Osteoblast (primary cell): ENCODE measurements around the gene TNIP3. TPM values are rescaled to one million over a fixed set of nuclear protein-coding genes. Genes with fewer than 3 reads are reported as not detected.

Experiments
- DNase-seq: peaks from one replicate; pipeline ENCODE4 v3.0.0; 2011; ENCODE audit warnings: low spot score, mixed read lengths; ENCODE audit not compliant: insufficient read length; ENCODE audit errors: missing footprints
- H2AFZ ChIP-seq: 2 replicates; pipeline ENCODE4 v1.6.0; 2011; ENCODE audit warnings: mild to moderate bottlenecking, low read length
- H3K27ac ChIP-seq: 2 replicates; pipeline ENCODE4 v1.5.1; 2011; ENCODE audit warnings: mild to moderate bottlenecking, low read depth, low read length, moderate library complexity
- H3K27me3 ChIP-seq: 2 replicates; pipeline ENCODE4 v1.6.0; 2012; ENCODE audit warnings: mild to moderate bottlenecking, control low read depth, inconsistent platforms, low read length, moderate library complexity; ENCODE audit not compliant: insufficient read depth
- H3K36me3 ChIP-seq: 2 replicates; pipeline ENCODE4 v1.5.1; 2011; ENCODE audit warnings: mild to moderate bottlenecking, low read length, control low read depth, moderate library complexity; ENCODE audit not compliant: insufficient read depth
- H3K4me1 ChIP-seq: 2 replicates; pipeline ENCODE4 v1.5.1; 2011; ENCODE audit warnings: mild to moderate bottlenecking, low read length, control low read depth, moderate library complexity; ENCODE audit not compliant: insufficient read depth
- H3K4me2 ChIP-seq: 2 replicates; pipeline ENCODE4 v1.6.0; 2011; ENCODE audit warnings: mild to moderate bottlenecking, low read length; ENCODE audit not compliant: insufficient read depth
- H3K4me3 ChIP-seq: fragments of 200-600 bp; sonication (generic); 3 replicates; pipeline ENCODE4 v1.5.1; 2012; ENCODE audit warnings: mild to moderate bottlenecking, low read length, inconsistent platforms; ENCODE audit not compliant: insufficient read depth
- H3K79me2 ChIP-seq: 2 replicates; pipeline ENCODE4 v1.6.0; 2012; ENCODE audit warnings: mild to moderate bottlenecking, low read length, control low read depth, inconsistent platforms; ENCODE audit not compliant: insufficient read depth
- H3K9me3 ChIP-seq: 2 replicates; pipeline ENCODE4 v1.5.1; 2011; ENCODE audit warnings: low read depth, low read length, control low read depth
- H4K20me1 ChIP-seq: 2 replicates; pipeline ENCODE4 v1.6.0; 2012; ENCODE audit warnings: mild to moderate bottlenecking, low read length, control low read depth; ENCODE audit not compliant: insufficient read depth
- total RNA-seq: library from RNA; depleted of rRNA; stranded (reverse); fragments of >200 nt; gene quantifications from 2 replicates; pipeline ENCODE4 v1.2.3, GENCODE V29; 2012
- TF ChIP-seq, protein P1 (sequence below): IDR thresholded peaks from 2 replicates; pipeline ENCODE4 v1.5.1; 2011; ENCODE audit warnings: mild to moderate bottlenecking, low read depth, low read length, moderate library complexity; ENCODE audit errors: extremely low read depth

Gene TNIP3
- total RNA-seq, 1 donor: 0.72 TPM

DNA sequence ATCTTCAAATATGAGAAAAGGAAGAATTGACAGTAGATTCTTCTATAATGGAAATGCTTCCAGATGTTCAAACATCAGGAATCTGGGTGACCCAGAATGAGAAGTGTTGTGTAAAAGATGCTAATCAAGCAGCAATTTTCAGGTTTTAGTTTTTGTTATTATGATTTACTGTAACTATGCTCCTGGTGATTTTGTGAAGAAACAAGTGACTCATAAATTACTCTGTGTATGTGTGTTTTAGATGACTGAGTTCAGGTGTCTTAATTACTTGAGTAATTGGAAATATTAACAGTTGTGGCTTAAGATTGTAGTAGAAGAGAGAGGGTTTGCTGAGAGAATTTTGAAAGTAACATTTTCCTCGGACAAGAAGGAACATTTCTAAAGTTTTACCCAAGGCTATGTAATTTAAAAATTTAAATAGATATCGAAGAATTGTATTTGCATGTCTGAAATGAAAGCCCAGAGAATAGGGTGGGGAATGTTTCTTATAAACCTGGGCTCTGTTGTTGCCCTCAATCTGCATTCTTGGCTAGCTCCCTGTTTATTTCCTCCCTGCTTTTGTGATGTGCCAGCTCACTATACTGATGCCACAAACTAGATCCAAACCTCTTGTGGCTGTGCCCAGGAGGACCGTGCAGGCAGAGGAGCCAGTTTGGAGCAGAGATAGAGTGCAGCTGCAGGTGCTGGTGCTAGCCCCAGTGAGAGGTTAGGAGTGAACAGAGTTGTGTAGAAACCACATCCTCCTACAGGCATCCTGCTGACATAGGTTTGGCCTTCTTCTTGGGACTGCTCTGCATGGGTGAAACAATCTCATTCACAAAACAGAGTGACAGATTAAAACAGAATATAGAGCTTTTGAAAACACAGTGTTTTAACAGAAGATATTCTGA, 25.4 kb upstream of the TNIP3 start:
- Histone ChIP-seq H4K20me1 (no peaks in the 10 kb centered on the region), H3K36me3 (no peaks in the 10 kb centered on the region), H3K27ac (no peak overlapping the region), H3K27me3 (no peaks in the 10 kb centered on the region), H3K4me2 (no peak overlapping the region), H3K4me3 (no peak overlapping the region), H3K9me3 (no peaks in the 10 kb centered on the region), H3K79me2 (no peaks in the 10 kb centered on the region), H3K4me1 (no peaks in the 10 kb centered on the region), H2AFZ (no peak overlapping the region)
- TF ChIP-seq, protein P1, sequence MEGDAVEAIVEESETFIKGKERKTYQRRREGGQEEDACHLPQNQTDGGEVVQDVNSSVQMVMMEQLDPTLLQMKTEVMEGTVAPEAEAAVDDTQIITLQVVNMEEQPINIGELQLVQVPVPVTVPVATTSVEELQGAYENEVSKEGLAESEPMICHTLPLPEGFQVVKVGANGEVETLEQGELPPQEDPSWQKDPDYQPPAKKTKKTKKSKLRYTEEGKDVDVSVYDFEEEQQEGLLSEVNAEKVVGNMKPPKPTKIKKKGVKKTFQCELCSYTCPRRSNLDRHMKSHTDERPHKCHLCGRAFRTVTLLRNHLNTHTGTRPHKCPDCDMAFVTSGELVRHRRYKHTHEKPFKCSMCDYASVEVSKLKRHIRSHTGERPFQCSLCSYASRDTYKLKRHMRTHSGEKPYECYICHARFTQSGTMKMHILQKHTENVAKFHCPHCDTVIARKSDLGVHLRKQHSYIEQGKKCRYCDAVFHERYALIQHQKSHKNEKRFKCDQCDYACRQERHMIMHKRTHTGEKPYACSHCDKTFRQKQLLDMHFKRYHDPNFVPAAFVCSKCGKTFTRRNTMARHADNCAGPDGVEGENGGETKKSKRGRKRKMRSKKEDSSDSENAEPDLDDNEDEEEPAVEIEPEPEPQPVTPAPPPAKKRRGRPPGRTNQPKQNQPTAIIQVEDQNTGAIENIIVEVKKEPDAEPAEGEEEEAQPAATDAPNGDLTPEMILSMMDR: no peak
- DNase-seq: no peak

GRCh38 chr4:121187206-121187605, 23.1 kb upstream of the TNIP3 start:
- peaks cover 5% of the 10 kb centered on the region for H3K4me1 ChIP-seq
- no peaks in the 10 kb centered on the region for H3K9me3 ChIP-seq
- DNase-seq: no peak
- H3K27me3 ChIP-seq: no peaks in the 10 kb centered on the region
- H3K4me3 ChIP-seq: no peak overlapping the region
- H3K36me3 ChIP-seq: no peaks in the 10 kb centered on the region
- no peak overlapping the region for H3K4me2 ChIP-seq
- no peaks in the 10 kb centered on the region for H3K79me2 ChIP-seq
- no peak overlapping the region for H3K27ac ChIP-seq
- TF ChIP-seq, protein P1: no peak
- no peaks in the 10 kb centered on the region for H4K20me1 ChIP-seq
- no peak overlapping the region for H2AFZ ChIP-seq

DNA sequence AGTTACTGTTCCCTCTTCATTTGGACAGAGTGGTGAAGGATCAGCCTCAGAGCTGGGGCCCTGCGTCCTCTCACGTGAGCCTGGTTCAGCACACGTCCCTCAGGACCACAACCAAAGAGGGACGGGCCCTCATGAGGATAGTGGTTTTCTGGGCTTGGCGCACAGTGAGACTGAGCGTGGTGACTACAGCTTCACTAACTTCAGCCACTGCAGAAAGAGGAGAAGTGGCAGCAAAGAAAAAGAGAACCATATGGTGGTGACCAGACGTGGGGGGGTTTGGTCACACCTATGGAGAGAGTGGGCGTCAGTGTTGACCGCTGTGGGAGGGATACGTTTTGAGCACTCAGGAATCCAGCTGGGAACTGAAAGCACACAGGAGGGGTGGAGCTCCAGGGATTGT, 21.8 kb upstream of the TNIP3 start:
- Histone ChIP-seq H2AFZ (no peak overlapping the region), H3K79me2 (no peaks in the 10 kb centered on the region), H3K27me3 (no peaks in the 10 kb centered on the region), H4K20me1 (no peaks in the 10 kb centered on the region), H3K36me3 (no peaks in the 10 kb centered on the region), H3K4me1 (peaks cover 8% of the 10 kb centered on the region), H3K9me3 (no peaks in the 10 kb centered on the region), H3K4me2 (no peak overlapping the region), H3K4me3 (no peak overlapping the region), H3K27ac (no peak overlapping the region)
- no peak for DNase-seq
- TF ChIP-seq, protein P1: no peak

GRCh38 chr4:121183989-121184388, 19.9 kb upstream of the TNIP3 start:
- Histone ChIP-seq H4K20me1 (no peaks in the 10 kb centered on the region), H3K36me3 (no peaks in the 10 kb centered on the region), H3K79me2 (no peaks in the 10 kb centered on the region), H2AFZ (no peak overlapping the region), H3K27me3 (no peaks in the 10 kb centered on the region), H3K4me1 (peaks cover 8% of the 10 kb centered on the region), H3K27ac (no peak overlapping the region), H3K4me3 (no peak overlapping the region), H3K4me2 (no peak overlapping the region), H3K9me3 (no peaks in the 10 kb centered on the region)
- TF ChIP-seq, protein P1: no peak
- DNase-seq: no peak
